ENCODE measurements around the gene TAGLN3.

TAGLN3 gene

DNA sequence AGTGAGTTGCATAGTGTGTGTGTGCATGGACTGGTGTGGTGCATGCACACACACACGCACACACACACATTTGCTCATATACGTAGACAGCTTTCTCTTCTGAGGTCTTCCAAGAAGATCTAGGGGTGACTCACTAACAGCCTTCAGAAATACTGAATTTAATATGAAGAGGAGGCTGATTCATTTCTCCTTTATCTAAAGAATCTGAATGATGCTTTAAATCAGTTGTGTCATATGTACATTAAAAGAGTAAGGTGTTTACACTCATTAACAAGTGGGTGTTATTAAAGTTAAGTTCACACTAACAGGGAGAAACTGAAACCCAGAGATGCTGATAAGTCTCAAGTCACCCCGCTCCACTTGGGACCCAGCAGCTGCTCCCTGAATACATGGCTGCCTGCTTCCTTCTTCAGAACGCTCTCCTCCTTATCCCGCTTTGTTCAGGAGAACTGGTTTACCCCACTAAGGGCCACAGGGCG is 57.8 kb downstream of the TAGLN3 start:
- WGBS (ENCODE audit: insufficient coverage) = 90% methylated on average over 3 of the region's 6 CpGs
- no peaks in the 10 kb centered on the region for H3K9me3 ChIP-seq (ENCODE audit: control extremely low read depth in 1 of 5, control insufficient read depth in 4 of 5, insufficient read depth in 2 of 5, low read depth in 1 of 5, low read length in 4 of 5)
- H3K4me3 ChIP-seq (ENCODE audit: control insufficient read depth in 1 of 7, extremely low read depth in 1 of 7, insufficient read depth in 4 of 7, low read depth in 2 of 7, low read length in 6 of 7) = no peak overlapping the region
- H3K36me3 ChIP-seq (ENCODE audit: control insufficient read depth in 4 of 4, insufficient read depth in 4 of 4, low read length in 3 of 4) = no peaks in the 10 kb centered on the region
- H3K27ac ChIP-seq (ENCODE audit: insufficient read depth in 1 of 2, low read depth in 1 of 2, low read length in 2 of 2, poor library complexity in 1 of 2, severe bottlenecking in 2 of 2) = no peak overlapping the region
- H3K27me3 ChIP-seq (replicated peaks in 2 of 5; ENCODE audit: control insufficient read depth in 4 of 5, insufficient read depth in 5 of 5, low read length in 4 of 5) = no peaks in the 10 kb centered on the region
- H3K4me1 ChIP-seq (ENCODE audit: control extremely low read depth in 1 of 4, control insufficient read depth in 4 of 4, insufficient read depth in 4 of 4, low read length in 3 of 4) = no peaks in the 10 kb centered on the region
- DNase-seq = peak in 2 of 3 donors; percentile 11 to 37
- ChIA-PET CTCF (no interaction called here), POLR2A (no interaction called here)

DNA sequence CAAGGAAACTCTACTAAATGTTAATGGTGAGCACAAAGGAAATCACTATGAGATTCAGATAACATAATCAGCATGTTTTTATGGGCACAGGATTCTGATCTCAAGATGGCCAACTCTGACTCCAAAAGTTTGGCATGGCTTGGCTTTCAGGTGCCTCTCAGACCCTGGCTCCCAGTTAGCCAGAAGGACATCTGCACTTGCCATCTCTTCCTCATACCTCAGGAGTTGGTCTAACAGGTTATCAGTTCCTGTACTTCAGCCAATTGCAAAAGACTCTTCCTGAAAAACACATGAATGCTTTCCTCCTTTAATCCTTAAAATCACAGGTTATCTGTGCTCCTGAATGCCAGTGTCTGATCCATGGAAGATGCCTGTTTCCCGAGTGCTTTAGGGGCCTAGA is 60.8 kb downstream of the TAGLN3 start:
- WGBS (ENCODE audit: insufficient coverage) = 100% methylated on average over 1 of the region's 1 CpG
- no peaks in the 10 kb centered on the region for H3K9me3 ChIP-seq (ENCODE audit: control extremely low read depth in 1 of 5, control insufficient read depth in 4 of 5, insufficient read depth in 2 of 5, low read depth in 1 of 5, low read length in 4 of 5)
- DNase-seq = no peak
- POLR2A ChIA-PET = no interaction called here
- no peak overlapping the region for H3K4me3 ChIP-seq (ENCODE audit: control insufficient read depth in 1 of 7, extremely low read depth in 1 of 7, insufficient read depth in 4 of 7, low read depth in 2 of 7, low read length in 6 of 7)
- H3K4me1 ChIP-seq (ENCODE audit: control extremely low read depth in 1 of 4, control insufficient read depth in 4 of 4, insufficient read depth in 4 of 4, low read length in 3 of 4) = no peaks in the 10 kb centered on the region
- no peak overlapping the region for H3K27ac ChIP-seq (ENCODE audit: insufficient read depth in 1 of 2, low read depth in 1 of 2, low read length in 2 of 2, poor library complexity in 1 of 2, severe bottlenecking in 2 of 2)
- CTCF ChIA-PET = interaction anchor here (1.2 kb wide), 1 partner anchor 20 kb away, joined by 5 read pairs; no protein-coding TSS in a partner anchor
- H3K36me3 ChIP-seq (ENCODE audit: control insufficient read depth in 4 of 4, insufficient read depth in 4 of 4, low read length in 3 of 4) = no peaks in the 10 kb centered on the region
- no peaks in the 10 kb centered on the region for H3K27me3 ChIP-seq (replicated peaks in 2 of 5; ENCODE audit: control insufficient read depth in 4 of 5, insufficient read depth in 5 of 5, low read length in 4 of 5)

DNA sequence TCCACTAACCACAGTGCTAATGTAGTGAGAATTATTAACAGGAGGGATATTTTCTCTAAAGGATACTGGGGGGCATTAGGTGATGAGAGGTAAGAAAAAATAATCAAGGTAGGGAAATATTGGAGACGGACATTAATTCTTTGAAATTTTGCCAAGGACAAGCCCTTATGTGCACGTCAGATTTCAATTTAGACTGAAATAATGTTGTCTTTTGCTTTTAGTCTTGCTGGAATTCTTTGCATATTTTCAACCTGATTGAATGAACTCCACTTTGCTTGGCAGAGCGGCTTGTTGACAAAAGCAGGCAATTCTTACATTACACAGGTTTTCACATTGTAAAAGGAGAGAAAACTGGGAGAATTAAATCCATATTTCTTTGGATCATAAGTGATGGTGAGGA is 62.4 kb downstream of the TAGLN3 start:
- WGBS (ENCODE audit: insufficient coverage) = 100% methylated on average over 2 of the region's 3 CpGs
- CTCF ChIA-PET = no interaction called here
- no peak for DNase-seq

More for the DNA sequence above, 62.4 kb downstream of the TAGLN3 start:
- no peaks in the 10 kb centered on the region for H3K4me1 ChIP-seq (ENCODE audit: control extremely low read depth in 1 of 4, control insufficient read depth in 4 of 4, insufficient read depth in 4 of 4, low read length in 3 of 4)
- no peaks in the 10 kb centered on the region for H3K36me3 ChIP-seq (ENCODE audit: control insufficient read depth in 4 of 4, insufficient read depth in 4 of 4, low read length in 3 of 4)
- H3K27me3 ChIP-seq (replicated peaks in 2 of 5; ENCODE audit: control insufficient read depth in 4 of 5, insufficient read depth in 5 of 5, low read length in 4 of 5) = no peaks in the 10 kb centered on the region
- H3K27ac ChIP-seq (ENCODE audit: insufficient read depth in 1 of 2, low read depth in 1 of 2, low read length in 2 of 2, poor library complexity in 1 of 2, severe bottlenecking in 2 of 2) = no peak overlapping the region
- POLR2A ChIA-PET = no interaction called here
- no peaks in the 10 kb centered on the region for H3K9me3 ChIP-seq (ENCODE audit: control extremely low read depth in 1 of 5, control insufficient read depth in 4 of 5, insufficient read depth in 2 of 5, low read depth in 1 of 5, low read length in 4 of 5)
- no peak overlapping the region for H3K4me3 ChIP-seq (ENCODE audit: control insufficient read depth in 1 of 7, extremely low read depth in 1 of 7, insufficient read depth in 4 of 7, low read depth in 2 of 7, low read length in 6 of 7)

Measured in common myeloid progenitor, CD34-positive (primary cell).